GM21515 (cell line): ENCODE data around the gene SH3BP4.

ENCODE experiments used
- ATAC-seq: cut with Tn5 transposase; IDR thresholded peaks from one replicate; pipeline ENCODE4 v1.9.1; 2021; ENCODE audit not compliant: unreplicated experiment

Gene SH3BP4

DNA sequence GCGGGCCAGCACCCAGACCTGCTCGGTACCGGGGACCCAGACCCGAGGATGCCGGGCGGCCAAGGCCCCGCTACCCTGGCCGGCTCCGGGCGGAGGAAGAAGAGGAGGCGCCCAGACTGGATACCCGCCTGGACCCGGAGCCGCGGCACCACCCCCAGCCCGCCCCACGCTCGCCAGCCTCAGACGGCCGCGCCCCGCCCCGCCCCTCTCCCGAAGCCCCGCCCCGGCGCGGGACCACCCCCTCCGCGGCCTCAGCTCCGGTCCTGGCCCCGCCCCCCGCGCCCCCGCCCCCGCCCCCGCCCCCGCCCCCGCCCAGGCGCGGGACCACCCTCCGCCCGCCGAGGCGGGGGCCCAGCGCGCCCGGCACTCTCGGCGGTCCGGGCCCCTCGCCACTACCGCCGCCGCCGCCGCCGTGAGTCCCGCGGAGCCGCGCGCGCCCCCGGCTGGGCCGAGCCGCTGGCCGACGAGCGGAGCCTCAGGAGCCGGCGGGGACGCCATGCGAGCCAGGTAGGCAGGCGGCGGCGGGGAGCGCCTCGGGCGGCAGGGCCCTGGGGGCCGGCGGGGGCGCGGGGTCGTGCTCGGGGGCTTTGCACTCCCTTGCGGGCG is at the start of gene SH3BP4:
Gene SH3BP4 (plus strand): TSS at position 354 of the 606 bp plus-strand sequence. CDS start 82,986 bp downstream, outside the sequence.
- ATAC-seq: no peak

DNA sequence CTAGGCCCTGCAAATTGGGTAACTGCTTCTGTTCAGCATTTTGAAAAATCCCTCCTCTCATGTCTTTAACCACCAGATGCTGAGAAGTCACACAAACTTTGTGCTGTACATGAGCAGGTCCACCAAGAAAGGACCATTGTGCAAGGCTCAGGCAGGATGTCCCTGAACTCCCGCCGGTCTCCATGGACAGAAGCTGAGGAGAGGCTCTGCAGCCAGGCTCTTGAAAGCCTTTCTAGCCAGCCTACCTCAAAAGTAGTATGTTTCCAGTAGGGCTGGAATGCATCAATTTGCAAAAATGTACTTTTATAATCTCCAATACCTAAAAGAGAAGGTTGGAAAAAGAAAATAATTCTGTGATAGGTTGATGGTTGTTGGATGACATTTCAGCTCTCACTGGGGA is 47.0 kb upstream of the SH3BP4 start:
- ATAC-seq: no peak

GRCh38 chr2:234905547-234906265 is 46.1 kb upstream of the SH3BP4 start:
- ATAC-seq: no peak

- no peak for ATAC-seq
Measured at GRCh38 chr2:234910186-234910679, 41.6 kb upstream of the SH3BP4 start.

DNA sequence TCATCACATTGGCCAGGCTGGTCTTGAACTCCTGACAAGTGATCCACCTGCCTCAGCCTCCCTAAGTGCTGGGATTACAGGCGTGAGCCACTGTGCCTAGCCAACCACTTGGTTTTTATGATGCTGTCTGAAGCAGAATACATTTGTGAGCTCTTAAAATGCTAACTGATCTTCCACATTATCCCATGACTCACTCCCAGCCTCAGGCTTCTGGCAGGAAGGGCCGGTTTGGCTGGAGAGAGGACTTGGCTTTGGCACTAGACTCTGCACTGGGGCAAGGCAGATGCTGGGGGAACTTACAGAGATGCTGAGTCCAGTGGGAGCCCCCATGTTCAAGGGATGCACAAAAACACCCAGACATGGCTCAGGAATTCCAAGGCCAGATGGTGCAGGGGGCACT is 40.5 kb upstream of the SH3BP4 start:
- ATAC-seq: no peak

- ATAC-seq: no peak
Measured at GRCh38 chr2:234912437-234912836, 39.4 kb upstream of the SH3BP4 start.

DNA sequence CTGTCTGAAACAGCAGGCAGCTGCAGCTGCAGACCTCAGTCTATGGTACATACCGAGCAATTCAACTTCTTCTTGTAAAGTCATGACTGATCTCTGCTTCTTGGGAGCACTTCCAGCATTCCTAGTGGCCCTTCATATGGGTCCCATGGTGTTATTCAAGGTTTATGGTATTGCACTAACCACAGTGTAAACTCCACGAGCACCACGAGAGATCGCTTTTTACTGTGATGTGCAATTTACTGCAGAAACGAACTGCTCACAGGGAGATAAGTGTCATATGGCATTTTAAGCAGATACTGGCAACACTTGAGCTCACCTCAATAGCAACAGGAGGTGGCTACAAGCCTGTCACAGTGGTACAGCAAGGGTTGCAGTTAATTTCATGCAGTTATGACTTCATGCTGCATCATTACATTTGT is 38.6 kb upstream of the SH3BP4 start:
- ATAC-seq: no peak

DNA sequence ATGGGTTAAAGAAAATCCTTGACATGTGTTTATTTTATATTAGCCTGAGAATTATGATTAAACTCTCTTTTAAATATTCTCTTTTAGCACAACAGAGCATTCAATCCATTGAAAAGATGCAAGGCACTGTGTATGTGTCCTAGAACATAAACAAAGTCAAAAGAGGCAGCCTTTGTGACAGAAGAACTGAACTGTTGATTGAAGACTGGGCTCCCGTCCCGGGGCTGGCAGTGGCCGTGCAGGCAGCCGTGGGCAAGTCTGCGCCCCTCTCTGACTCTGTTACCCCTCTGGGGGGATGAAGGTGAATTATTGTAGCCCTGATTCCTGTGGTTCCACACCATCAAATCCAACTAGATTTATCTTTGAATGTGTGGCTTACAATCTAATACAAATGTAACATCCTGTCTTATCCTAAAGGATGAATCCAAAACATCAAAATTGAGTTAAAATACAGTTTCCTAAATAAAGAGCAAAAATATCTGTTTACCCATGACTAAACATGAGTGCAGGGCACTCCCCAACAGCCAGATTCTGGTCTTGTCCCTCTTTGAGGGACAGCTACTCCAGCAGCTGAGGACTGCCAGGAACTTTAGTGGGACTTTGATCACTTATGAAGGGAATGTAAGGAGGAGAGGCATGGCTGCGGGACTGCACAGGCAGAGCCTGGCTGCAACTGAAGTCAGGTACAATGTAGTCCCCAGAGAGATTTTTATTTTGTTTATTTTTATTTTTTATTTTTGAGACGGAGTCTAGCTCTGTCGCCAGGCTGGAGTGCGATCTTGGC is 37.3 kb upstream of the SH3BP4 start:
- no peak for ATAC-seq

DNA sequence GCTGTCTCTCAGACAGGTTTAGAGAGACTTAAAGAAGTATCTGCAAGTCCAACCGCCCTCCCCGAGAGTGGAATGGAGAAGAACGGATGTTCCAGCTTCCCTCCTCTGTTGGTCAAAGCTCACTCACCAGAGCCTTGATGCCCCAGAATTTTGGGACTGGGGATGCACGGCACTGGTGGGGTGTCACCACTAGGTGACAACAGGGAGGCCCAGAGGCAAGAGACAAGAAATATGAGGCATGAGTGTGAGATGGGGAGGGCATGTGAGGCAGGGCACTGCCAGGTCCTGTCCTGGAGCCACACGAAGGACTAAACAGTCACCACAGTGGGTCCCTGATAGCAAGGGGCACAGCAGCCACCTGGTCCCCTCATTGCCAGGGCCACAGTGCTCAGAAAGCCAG is 35.1 kb upstream of the SH3BP4 start:
- ATAC-seq: no peak

DNA sequence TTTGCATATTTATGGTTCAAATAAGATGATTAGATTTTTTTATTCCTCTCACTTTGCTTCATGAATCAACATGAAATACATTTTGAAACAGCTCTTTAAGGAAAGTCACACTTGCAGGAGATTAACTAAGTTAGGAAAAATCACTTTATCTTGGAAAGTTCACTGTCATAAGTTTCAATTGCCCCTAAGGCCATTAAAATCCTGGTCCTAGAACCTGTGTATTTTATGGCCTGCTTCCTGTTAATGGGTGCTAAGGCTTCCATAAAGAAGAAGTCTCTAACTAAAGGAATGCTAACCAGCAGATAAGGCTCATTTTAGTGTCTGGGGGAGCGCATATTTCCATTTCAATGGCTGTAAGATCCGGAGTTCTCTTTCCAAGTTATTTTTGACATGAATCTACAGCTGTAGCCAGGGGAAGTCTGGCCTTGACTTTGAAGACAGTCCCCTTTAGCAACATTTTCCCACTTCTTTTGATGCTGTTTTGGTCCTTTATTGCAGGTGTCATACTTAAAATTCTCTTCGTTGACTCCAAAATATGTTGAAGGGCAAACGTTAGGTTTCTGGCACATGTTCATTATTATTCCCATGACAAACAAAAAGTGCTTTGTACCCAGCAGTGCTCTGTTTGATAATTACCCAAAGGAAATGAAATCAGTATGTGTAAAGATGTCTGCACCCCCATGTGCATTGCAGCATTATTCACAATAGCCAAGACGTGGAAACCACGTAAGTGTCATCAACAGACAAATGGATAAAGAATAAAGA is 34.4 kb upstream of the SH3BP4 start:
- ATAC-seq: no peak

GRCh38 chr2:234919711-234920110 is 32.1 kb upstream of the SH3BP4 start:
- no peak for ATAC-seq

GRCh38 chr2:234920836-234921235 is 31.0 kb upstream of the SH3BP4 start:
- no peak for ATAC-seq

DNA sequence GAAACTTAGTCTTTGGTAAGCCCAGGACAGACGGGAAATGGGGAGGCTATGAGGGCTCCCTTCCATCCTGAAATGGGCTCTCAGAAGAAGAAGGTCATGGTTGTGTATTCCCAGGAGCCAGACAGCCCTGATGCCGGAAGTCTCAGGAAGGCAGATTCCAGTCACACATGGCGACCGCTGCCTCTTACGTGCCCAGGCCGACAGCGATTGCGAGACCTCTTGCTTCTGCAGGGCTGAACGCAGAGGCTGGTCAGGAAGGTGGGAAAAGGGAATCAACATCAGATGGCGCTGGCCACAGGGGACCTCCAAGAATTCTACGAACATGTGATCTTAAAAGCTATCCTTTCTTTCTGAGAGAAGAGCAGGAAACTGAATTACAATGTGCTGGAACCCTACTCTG is 22.8 kb upstream of the SH3BP4 start:
- ATAC-seq: no peak

GRCh38 chr2:234930397-234930796 is 21.4 kb upstream of the SH3BP4 start:
- no peak for ATAC-seq

DNA sequence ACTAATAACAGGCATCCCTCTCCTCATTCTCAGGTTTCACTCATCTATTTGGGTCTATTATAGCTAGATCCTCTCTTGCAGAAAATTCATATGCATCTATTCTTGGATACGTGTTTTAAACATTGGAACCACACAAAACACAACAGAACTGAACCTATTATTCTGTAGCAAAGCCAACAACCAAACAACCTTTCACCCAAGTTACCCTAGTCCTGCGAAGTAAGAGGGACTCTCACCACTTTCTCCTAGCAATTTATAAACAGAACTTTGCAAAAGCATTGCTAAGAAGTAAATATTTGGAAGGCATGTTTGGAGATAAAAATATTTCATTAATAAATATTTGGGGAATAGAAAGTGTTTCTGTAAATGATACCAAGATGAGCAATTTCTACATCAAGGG is 20.4 kb upstream of the SH3BP4 start:
- no peak for ATAC-seq

- ATAC-seq: no peak
Measured at GRCh38 chr2:234932591-234933168, 19.1 kb upstream of the SH3BP4 start.

- ATAC-seq: no peak
Measured at GRCh38 chr2:234935311-234935710, 16.5 kb upstream of the SH3BP4 start.

- no peak for ATAC-seq
Measured at GRCh38 chr2:234939576-234939975, 12.2 kb upstream of the SH3BP4 start.

- ATAC-seq: no peak
Measured at GRCh38 chr2:234939996-234940395, 11.8 kb upstream of the SH3BP4 start.

DNA sequence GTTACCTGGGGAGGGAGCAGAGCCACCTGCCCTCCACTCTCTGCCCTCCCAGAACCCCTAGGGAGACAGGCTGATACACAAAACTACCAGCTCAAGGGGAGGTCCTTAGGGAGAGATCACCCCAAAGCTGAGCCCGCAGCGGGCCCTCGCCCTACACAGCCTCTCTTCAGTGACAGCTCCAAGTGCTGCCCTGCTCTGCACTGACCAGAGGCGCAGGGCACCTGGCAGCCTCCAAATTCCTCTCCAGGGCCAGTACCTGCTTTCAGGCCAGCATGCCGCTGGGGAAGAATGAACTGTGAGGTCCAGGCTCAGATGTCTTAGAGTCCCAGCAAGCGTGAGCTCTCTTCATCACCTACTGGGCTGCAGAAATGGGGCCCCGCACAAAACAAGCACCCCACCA is 11.3 kb upstream of the SH3BP4 start:
- ATAC-seq: no peak
